Muscle of arm (tissue), 12 donors: ENCODE data around the gene PHTF1. TPM values are rescaled to one million over a fixed set of nuclear protein-coding genes. Genes with fewer than 3 reads are reported as not detected.
A peak's percentile ranks its signal among the peaks of the same experiment; 100 is the strongest.
"Not testable (repeated sequence)": the region's sequence is repeated elsewhere in the genome, so short reads cannot be mapped to it uniquely, and the experiment has no call there.

Experiments used
- DNase-seq: peaks from one replicate; pipeline ENCODE4 v3.0.0-alpha.2; 2013
- polyA plus RNA-seq, 12 donors: library from polyadenylated mRNA; unstranded; fragments of 120-200 nt; gene quantifications; one replicate each; pipeline ENCODE4 v1.2.1, GENCODE V29; 2013; ENCODE audit not compliant: insufficient read length in 12 of 12

Gene PHTF1
- polyA plus RNA-seq, 12 donors: 3.0 to 16.4 (median 13.0) TPM; not detected in 1

- DNase-seq: no peak
These were observed 24.8 kb downstream of the PHTF1 start for GRCh38 chr1:113734357-113735055.

GRCh38 chr1:113732802-113733201 lies 26.5 kb downstream of the PHTF1 start:
- DNase-seq: no peak

GRCh38 chr1:113721010-113721409 lies 38.3 kb downstream of the PHTF1 start:
- DNase-seq: no peak

- DNase-seq: not testable (repeated sequence)
These were observed 40.7 kb downstream of the PHTF1 start for GRCh38 chr1:113718621-113719020.

- DNase-seq: not testable (repeated sequence)
These were observed 41.8 kb downstream of the PHTF1 start for GRCh38 chr1:113717506-113717905.

GRCh38 chr1:113714606-113715269 lies 44.5 kb downstream of the PHTF1 start:
- no peak for DNase-seq

GRCh38 chr1:113701429-113701828 lies 57.9 kb downstream of the PHTF1 start:
- DNase-seq: no peak

- no peak for DNase-seq
These were observed 64.4 kb downstream of the PHTF1 start for GRCh38 chr1:113694910-113695309.

- no peak for DNase-seq
These were observed 66.4 kb downstream of the PHTF1 start for GRCh38 chr1:113692824-113693431.

- no peak for DNase-seq
These were observed 66.9 kb downstream of the PHTF1 start for GRCh38 chr1:113692342-113692741.

- no peak for DNase-seq
These were observed 68.1 kb downstream of the PHTF1 start for GRCh38 chr1:113691184-113691583.

- peak; percentile 45 for DNase-seq
These were observed 72.2 kb downstream of the PHTF1 start for GRCh38 chr1:113686891-113687618.

GRCh38 chr1:113684153-113684541 lies 75.1 kb downstream of the PHTF1 start:
- DNase-seq: peak; percentile 45

- peak; percentile 39 for DNase-seq
These were observed 75.7 kb downstream of the PHTF1 start for GRCh38 chr1:113683384-113684152.

GRCh38 chr1:113681596-113682337 lies 77.5 kb downstream of the PHTF1 start:
- no peak for DNase-seq

- DNase-seq: no peak
These were observed 81.2 kb downstream of the PHTF1 start for GRCh38 chr1:113678159-113678469.

GRCh38 chr1:113677250-113678158 lies 81.8 kb downstream of the PHTF1 start:
- DNase-seq: peak; percentile 38

- no peak for DNase-seq
These were observed 82.8 kb downstream of the PHTF1 start for GRCh38 chr1:113676524-113676923.

- DNase-seq: no peak
These were observed 84.0 kb downstream of the PHTF1 start for GRCh38 chr1:113675302-113675701.

- DNase-seq: no peak
These were observed 84.7 kb downstream of the PHTF1 start for GRCh38 chr1:113674591-113674990.
